Activated CD4-positive, alpha-beta T cell treated with anti-CD3 and anti-CD28 coated beads, Interleukin-2, amount 10 ng/mL, durations not matched to agents 7 days and 5 days (primary cell): ENCODE results near the gene TXN2. TPM values are rescaled to one million over a fixed set of nuclear protein-coding genes. Genes with fewer than 3 reads are reported as not detected.
A peak's percentile ranks its signal among the peaks of the same experiment; 100 is the strongest.

Source experiments
- CTCF ChIA-PET: fragments of 350-600 bp; sonication (Branson Sonifier 250); formaldehyde crosslinking; loops from one replicate; lab custom pipeline; 2021; ENCODE audit warnings: antibody characterized with exemption; lab: Charles Lee
- POLR2A ChIA-PET: fragments of 350-600 bp; sonication (Branson Sonifier 250); formaldehyde crosslinking; loops from one replicate; lab custom pipeline; 2021; ENCODE audit warnings: antibody characterized with exemption; lab: Charles Lee
- DNase-seq: peaks from one replicate; pipeline ENCODE4 v3.0.0-alpha.2; 2020
- H3K27ac Mint-ChIP-seq: one replicate; pipeline ENCODE4 v1.8.0; 2021; ENCODE audit warnings: mild to moderate bottlenecking, moderate library complexity, mixed read lengths
- H3K27me3 Mint-ChIP-seq: one replicate; pipeline ENCODE4 v1.8.0; 2021; ENCODE audit warnings: mixed read lengths
- H3K36me3 Mint-ChIP-seq: one replicate; pipeline ENCODE4 v1.8.0; 2021; ENCODE audit warnings: low read depth, mixed read lengths
- H3K4me1 Mint-ChIP-seq: one replicate; pipeline ENCODE4 v1.8.0; 2021; ENCODE audit warnings: mixed read lengths
- H3K4me3 Mint-ChIP-seq: one replicate; pipeline ENCODE4 v1.8.0; 2021; ENCODE audit warnings: mild to moderate bottlenecking, moderate library complexity, mixed read lengths
- H3K9me3 Mint-ChIP-seq: one replicate; pipeline ENCODE4 v1.8.0; 2021; ENCODE audit warnings: mixed read lengths
- total RNA-seq, 2 experiments: library from RNA; stranded (reverse); gene quantifications; one replicate each; pipeline ENCODE4 v1.2.3, GENCODE V29; 2021

The TXN2 gene
- total RNA-seq, 2 experiments from 2014 or later, result 74.3 to 75.5 TPM

GRCh38 chr22:36507518-36508010, 26.1 kb upstream of the TXN2 start:
- Mint-ChIP-seq H3K36me3 (peaks cover 23% of the 10 kb centered on the region), H3K4me3 (peak overlapping the region; percentile 63), H3K27me3 (no peaks in the 10 kb centered on the region), H3K4me1 (peaks cover 27% of the 10 kb centered on the region), H3K9me3 (no peaks in the 10 kb centered on the region), H3K27ac (peak overlapping the region; percentile 31)
- POLR2A ChIA-PET, result interaction anchor here (0.5 kb wide), 2 partner anchors 28 to 742 kb away, joined by 3 to 5 read pairs; no protein-coding TSS in a partner anchor
- CTCF ChIA-PET, result interaction anchor here (0.6 to 1.3 kb wide), 5 partner anchors 13 to 50 kb away, joined by 3 to 4 read pairs (median 3); no protein-coding TSS in a partner anchor
- no peak for DNase-seq

DNA sequence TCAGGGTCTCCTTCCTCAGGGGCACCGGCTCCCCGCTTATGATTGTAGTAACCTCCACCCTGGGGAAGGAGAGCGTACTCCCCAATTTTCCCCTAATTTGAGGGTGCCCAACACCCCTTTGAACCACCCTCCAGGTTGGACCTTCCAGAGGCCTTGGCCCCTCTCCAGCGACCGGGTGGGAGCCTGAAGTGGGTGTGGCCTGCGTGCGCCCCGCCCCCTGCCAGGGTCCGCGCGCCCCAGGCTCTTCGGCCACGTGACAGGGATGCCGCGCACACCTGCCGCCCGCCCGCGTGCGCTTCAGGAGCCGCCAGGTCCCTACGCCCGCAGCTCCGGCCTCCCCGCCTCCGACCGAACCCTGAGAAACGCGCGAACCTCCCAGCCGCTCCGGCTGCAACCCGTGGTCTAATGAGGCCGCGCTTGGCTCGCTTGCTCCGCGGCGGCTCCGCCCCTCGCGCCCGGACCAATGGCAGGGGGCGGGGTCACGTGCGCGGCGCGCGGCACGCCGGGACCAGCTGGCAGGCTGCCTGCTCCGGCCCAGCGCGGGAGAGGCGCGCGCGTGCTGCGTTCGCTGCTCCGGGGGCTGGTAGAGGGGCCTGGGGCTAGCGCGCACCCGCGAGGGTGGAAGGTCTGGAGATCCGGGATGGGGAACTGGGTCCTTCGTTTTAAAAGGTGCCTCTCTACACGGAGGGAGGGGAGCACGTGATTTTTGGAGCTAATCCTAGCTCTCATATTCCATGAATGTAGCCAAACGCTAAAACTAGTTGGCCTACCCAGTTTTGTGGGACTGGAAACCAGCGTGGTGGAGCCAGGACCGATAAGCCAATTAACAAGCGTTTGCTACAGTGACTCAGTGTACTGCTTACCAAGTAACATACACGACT, 25.4 kb upstream of the TXN2 start, which contains the start of gene FOXRED2:
Gene FOXRED2, minus strand, starts transcription at position 404 of the 881 bp plus-strand sequence. CDS start 618 bp downstream, outside the sequence.
- Mint-ChIP-seq H3K4me3 (peak within 1 kb of the TSS; percentile 68), H3K27me3 (no peaks in the 10 kb centered on the region), H3K4me1 (peaks cover 27% of the 10 kb centered on the region), H3K36me3 (peaks cover 17% of the 10 kb centered on the region), H3K9me3 (no peaks in the 10 kb centered on the region), H3K27ac (peak within 1 kb of the TSS; percentile 74)
- DNase-seq, result peak; percentile 91
- ChIA-PET CTCF (interaction anchor here (0.5 to 1.3 kb wide), 7 partner anchors 8 to 51 kb away, joined by 3 to 4 read pairs (median 3); no protein-coding TSS in a partner anchor), POLR2A (interaction anchor here (0.5 to 0.6 kb wide), 3 partner anchors 27 to 743 kb away, joined by 3 to 5 read pairs (median 3); partner anchors contain the start of gene MYH9)

- POLR2A ChIA-PET, result no interaction called here
- Mint-ChIP-seq H3K9me3 (no peaks in the 10 kb centered on the region), H3K36me3 (peaks cover 11% of the 10 kb centered on the region), H3K4me1 (peaks cover 25% of the 10 kb centered on the region), H3K27me3 (no peaks in the 10 kb centered on the region), H3K4me3 (peak overlapping the region; percentile 68), H3K27ac (peak overlapping the region; percentile 69)
- CTCF ChIA-PET, result interaction anchor here (0.5 to 1.4 kb wide), 3 partner anchors 9 to 24 kb away, joined by 3 to 5 read pairs (median 3); no protein-coding TSS in a partner anchor
- no peak for DNase-seq
Measured at GRCh38 chr22:36505998-36506635, 24.7 kb upstream of the TXN2 start.

- no peak for DNase-seq
- Mint-ChIP-seq H3K9me3 (no peaks in the 10 kb centered on the region), H3K27ac (no peak overlapping the region), H3K4me1 (peaks cover 7% of the 10 kb centered on the region), H3K27me3 (no peaks in the 10 kb centered on the region), H3K36me3 (peaks cover 5% of the 10 kb centered on the region), H3K4me3 (no peak overlapping the region)
- POLR2A ChIA-PET, result no interaction called here
- CTCF ChIA-PET, result interaction anchor here (1.0 to 1.7 kb wide), 3 partner anchors 12 to 30 kb away, joined by 3 to 4 read pairs (median 3); partner anchors contain the start of gene EIF3D
Measured at GRCh38 chr22:36497910-36498665, 16.6 kb upstream of the TXN2 start.

GRCh38 chr22:36493690-36494110, 12.3 kb upstream of the TXN2 start:
- DNase-seq, result no peak
- Mint-ChIP-seq H3K36me3 (peaks cover 19% of the 10 kb centered on the region), H3K9me3 (no peaks in the 10 kb centered on the region), H3K27me3 (no peaks in the 10 kb centered on the region), H3K27ac (peak overlapping the region; percentile 22), H3K4me1 (peaks cover 12% of the 10 kb centered on the region), H3K4me3 (no peak overlapping the region)
- CTCF ChIA-PET, result interaction anchor here (0.8 to 2.5 kb wide), 8 partner anchors 8 to 200 kb away, joined by 3 to 9 read pairs (median 4); no protein-coding TSS in a partner anchor
- POLR2A ChIA-PET, result no interaction called here

DNA sequence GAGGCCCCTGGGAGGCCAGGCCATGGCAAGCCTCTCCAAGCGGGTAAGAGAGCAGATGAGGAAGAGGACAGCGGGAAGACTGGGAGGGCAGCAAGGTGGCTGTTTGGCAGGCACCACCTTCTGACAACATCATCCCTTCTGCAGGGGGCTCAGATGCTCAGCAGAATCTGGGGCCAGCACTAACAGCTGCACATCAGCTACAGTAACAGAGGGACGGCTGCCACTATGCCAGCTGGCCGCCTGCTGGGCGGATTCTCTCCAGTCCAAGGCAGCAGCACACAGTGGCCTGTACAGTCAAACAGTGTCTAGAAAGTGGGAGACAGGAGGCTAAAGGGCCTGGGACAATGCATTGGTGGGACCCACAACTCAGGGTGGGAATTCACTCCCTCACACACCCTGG, 10.7 kb upstream of the TXN2 start:
- DNase-seq, result no peak
- Mint-ChIP-seq H3K4me3 (no peak overlapping the region), H3K9me3 (peaks cover 5% of the 10 kb centered on the region), H3K27me3 (no peaks in the 10 kb centered on the region), H3K27ac (no peak overlapping the region), H3K36me3 (peaks cover 23% of the 10 kb centered on the region), H3K4me1 (peaks cover 12% of the 10 kb centered on the region)
- CTCF ChIA-PET, result interaction anchor here (1.0 to 2.5 kb wide), 3 partner anchors 10 to 107 kb away, joined by 3 to 8 read pairs (median 5); no protein-coding TSS in a partner anchor
- POLR2A ChIA-PET, result no interaction called here

GRCh38 chr22:36491155-36491554, 9.7 kb upstream of the TXN2 start:
- Mint-ChIP-seq H3K4me1 (peaks cover 15% of the 10 kb centered on the region), H3K27me3 (no peaks in the 10 kb centered on the region), H3K4me3 (no peak overlapping the region), H3K9me3 (peaks cover 10% of the 10 kb centered on the region), H3K36me3 (peaks cover 33% of the 10 kb centered on the region), H3K27ac (no peak overlapping the region)
- POLR2A ChIA-PET, result no interaction called here
- DNase-seq, result no peak
- CTCF ChIA-PET, result interaction anchor here (0.6 to 1.6 kb wide), 3 partner anchors 9 to 1149 kb away, joined by 3 to 5 read pairs (median 3); no protein-coding TSS in a partner anchor

- POLR2A ChIA-PET, result no interaction called here
- peaks cover 11% of the 10 kb centered on the region for H3K4me1 Mint-ChIP-seq
Measured at GRCh38 chr22:36486619-36487384, 5.4 kb upstream of the TXN2 start.

DNA sequence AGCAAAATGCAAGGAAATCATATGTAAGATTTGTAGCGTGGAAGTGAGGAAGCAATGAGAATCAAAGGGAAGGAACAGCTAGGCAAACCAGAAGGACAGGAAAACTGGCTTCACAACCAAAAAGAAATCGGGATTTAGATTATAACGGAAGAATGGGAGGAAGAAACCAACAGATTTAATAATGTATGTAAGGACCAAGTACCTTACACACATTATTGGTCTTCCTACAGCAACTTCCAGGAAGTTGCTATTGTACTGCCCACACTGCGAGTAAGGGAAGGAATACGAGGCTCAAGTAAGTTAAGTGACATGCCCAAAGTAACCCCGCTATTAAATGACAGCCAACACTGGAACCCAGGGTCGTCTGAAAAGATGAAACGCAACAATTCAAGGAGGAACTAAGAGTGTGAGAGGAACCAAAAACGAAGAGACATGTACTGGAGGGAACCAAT, 473 bp downstream of the TXN2 start:
- DNase-seq, result no peak
- no peaks in the 10 kb centered on the region for H3K27me3 Mint-ChIP-seq
- H3K27ac Mint-ChIP-seq, result peak overlapping the region; percentile 92
- no peaks in the 10 kb centered on the region for H3K9me3 Mint-ChIP-seq
- H3K36me3 Mint-ChIP-seq, result peaks cover 25% of the 10 kb centered on the region
- ChIA-PET CTCF (interaction anchor here (0.9 to 1.8 kb wide), 2 partner anchors 10 to 179 kb away, joined by 3 to 8 read pairs; no protein-coding TSS in a partner anchor), POLR2A (interaction anchor here (1.1 kb wide), 1 partner anchor 149 kb away, joined by 3 read pairs; no protein-coding TSS in a partner anchor)
- peak overlapping the region; percentile 94 for H3K4me3 Mint-ChIP-seq
- peaks cover 25% of the 10 kb centered on the region for H3K4me1 Mint-ChIP-seq

More at GRCh38 chr22:36486619-36487384, 5.4 kb upstream of the TXN2 start:
- Mint-ChIP-seq H3K27ac (no peak overlapping the region), H3K9me3 (peaks cover 10% of the 10 kb centered on the region), H3K4me3 (no peak overlapping the region), H3K27me3 (no peaks in the 10 kb centered on the region), H3K36me3 (peaks cover 21% of the 10 kb centered on the region)
- CTCF ChIA-PET, result interaction anchor here (0.5 to 1.9 kb wide), 23 partner anchors 10 to 526 kb away, joined by 3 to 9 read pairs (median 4); partner anchors contain the start of genes APOL2 and FOXRED2
- DNase-seq, result peak; percentile 72

- H3K36me3 Mint-ChIP-seq, result peaks cover 42% of the 10 kb centered on the region
- POLR2A ChIA-PET, result interaction anchor here (0.7 kb wide), 1 partner anchor 28 kb away, joined by 5 read pairs; no protein-coding TSS in a partner anchor
- CTCF ChIA-PET, result interaction anchor here (1.2 to 2.0 kb wide), 2 partner anchors 24 to 27 kb away, joined by 5 read pairs; no protein-coding TSS in a partner anchor
Measured at GRCh38 chr22:36478966-36479365, 2.5 kb downstream of the TXN2 start.

GRCh38 chr22:36475341-36475740, 6.1 kb downstream of the TXN2 start:
- H3K27me3 Mint-ChIP-seq, result no peaks in the 10 kb centered on the region
- H3K4me3 Mint-ChIP-seq, result no peak overlapping the region
- ChIA-PET POLR2A (no interaction called here), CTCF (interaction anchor here (1.0 to 1.1 kb wide), 2 partner anchors 17 to 20 kb away, joined by 3 read pairs; no protein-coding TSS in a partner anchor)
- no peaks in the 10 kb centered on the region for H3K9me3 Mint-ChIP-seq
- DNase-seq, result no peak
- H3K36me3 Mint-ChIP-seq, result peaks cover 46% of the 10 kb centered on the region
- no peak overlapping the region for H3K27ac Mint-ChIP-seq
- H3K4me1 Mint-ChIP-seq, result peaks cover 25% of the 10 kb centered on the region

More at GRCh38 chr22:36478966-36479365, 2.5 kb downstream of the TXN2 start:
- no peaks in the 10 kb centered on the region for H3K27me3 Mint-ChIP-seq
- no peak for DNase-seq
- no peak overlapping the region for H3K4me3 Mint-ChIP-seq
- H3K4me1 Mint-ChIP-seq, result peaks cover 35% of the 10 kb centered on the region
- no peak overlapping the region for H3K27ac Mint-ChIP-seq
- no peaks in the 10 kb centered on the region for H3K9me3 Mint-ChIP-seq
